Thoracic aorta (tissue), 2 donors: ENCODE data around the gene PRM3. TPM values are rescaled to one million over a fixed set of nuclear protein-coding genes. Genes with fewer than 3 reads are reported as not detected.

Experiments
- ATAC-seq: fragments of 150-250 bp; one replicate; pipeline ENCODE4 v1.8.0; 2017; ENCODE audit warnings: low read depth; ENCODE audit not compliant: insufficient number of reproducible peaks, low FRiP score
- DNase-seq: peaks from one replicate; pipeline ENCODE4 v3.0.0-alpha.2; 2020; ENCODE audit warnings: low spot score
- H3K27ac ChIP-seq, 2 donors: fragments of 200-600 bp; sonication (generic); 1 replicate in 1 of 2; 2 replicates in 1 of 2; pipeline ENCODE4 v1.5.1; 2016; ENCODE audit warnings: mild to moderate bottlenecking in 2 of 2, moderate library complexity in 2 of 2
- H3K27me3 ChIP-seq: fragments of 200-600 bp; sonication (generic); replicated peaks from 2 replicates; pipeline ENCODE4 v1.6.0; 2016; ENCODE audit warnings: mild to moderate bottlenecking; ENCODE audit not compliant: insufficient read depth
- H3K36me3 ChIP-seq: fragments of 200-600 bp; sonication (generic); one replicate; pipeline ENCODE4 v1.5.1; 2016
- H3K4me1 ChIP-seq, 2 donors: fragments of 200-600 bp; sonication (generic); 1 replicate in 1 of 2; 2 replicates in 1 of 2; pipeline versions ENCODE4 v1.5.1 to v1.6.0; 2016; ENCODE audit warnings: low read depth in 2 of 2, mild to moderate bottlenecking in 1 of 2; ENCODE audit not compliant: control insufficient read depth in 1 of 2
- H3K4me3 ChIP-seq: fragments of 200-600 bp; sonication (generic); 2 replicates; pipeline ENCODE4 v1.5.1; 2016; ENCODE audit warnings: mild to moderate bottlenecking
- H3K9me3 ChIP-seq: fragments of 200-600 bp; sonication (generic); 2 replicates; pipeline ENCODE4 v1.5.1; 2016
- total RNA-seq, 2 donors: library from RNA; depleted of rRNA; stranded (reverse); fragments of >200 nt; gene quantifications; one replicate each; pipeline versions ENCODE4 v1.1.0 to v1.2.3, GENCODE V29; 2016
- TF ChIP-seq, protein P1 (sequence below): fragments of 200-600 bp; sonication (generic); IDR thresholded peaks from one replicate; pipeline ENCODE4 v1.5.1; 2019; ENCODE audit warnings: antibody characterized with exemption

Gene PRM3
- total RNA-seq, 2 donors from 2014 or later = not detected

DNA sequence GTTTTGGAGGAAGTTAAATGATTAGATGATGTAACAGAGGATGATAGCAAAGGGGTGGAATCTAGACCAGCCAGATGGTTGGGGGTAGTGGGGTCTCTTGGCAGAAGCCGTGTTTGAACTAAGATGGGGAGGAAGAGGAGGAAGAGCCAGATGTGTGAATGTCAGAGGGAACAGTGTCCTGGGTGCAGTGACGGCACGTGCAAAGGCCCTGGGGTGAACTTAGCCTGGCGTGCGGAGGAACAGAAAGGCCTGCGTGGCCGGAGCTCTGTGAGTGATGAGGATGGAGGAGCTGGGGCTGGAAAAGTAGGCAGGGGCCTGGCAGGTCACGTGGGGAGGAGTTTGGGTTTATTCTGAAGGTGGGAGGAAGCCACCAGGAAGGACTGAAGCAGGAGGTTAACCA, 45.4 kb upstream of the PRM3 start:
- Histone ChIP-seq H3K9me3 (no peaks in the 10 kb centered on the region), H3K4me1 (no peaks in the 10 kb centered on the region), H3K27ac (no peak overlapping the region), H3K27me3 (no peaks in the 10 kb centered on the region), H3K4me3 (no peak overlapping the region), H3K36me3 (no peaks in the 10 kb centered on the region)
- TF ChIP-seq, protein P1, sequence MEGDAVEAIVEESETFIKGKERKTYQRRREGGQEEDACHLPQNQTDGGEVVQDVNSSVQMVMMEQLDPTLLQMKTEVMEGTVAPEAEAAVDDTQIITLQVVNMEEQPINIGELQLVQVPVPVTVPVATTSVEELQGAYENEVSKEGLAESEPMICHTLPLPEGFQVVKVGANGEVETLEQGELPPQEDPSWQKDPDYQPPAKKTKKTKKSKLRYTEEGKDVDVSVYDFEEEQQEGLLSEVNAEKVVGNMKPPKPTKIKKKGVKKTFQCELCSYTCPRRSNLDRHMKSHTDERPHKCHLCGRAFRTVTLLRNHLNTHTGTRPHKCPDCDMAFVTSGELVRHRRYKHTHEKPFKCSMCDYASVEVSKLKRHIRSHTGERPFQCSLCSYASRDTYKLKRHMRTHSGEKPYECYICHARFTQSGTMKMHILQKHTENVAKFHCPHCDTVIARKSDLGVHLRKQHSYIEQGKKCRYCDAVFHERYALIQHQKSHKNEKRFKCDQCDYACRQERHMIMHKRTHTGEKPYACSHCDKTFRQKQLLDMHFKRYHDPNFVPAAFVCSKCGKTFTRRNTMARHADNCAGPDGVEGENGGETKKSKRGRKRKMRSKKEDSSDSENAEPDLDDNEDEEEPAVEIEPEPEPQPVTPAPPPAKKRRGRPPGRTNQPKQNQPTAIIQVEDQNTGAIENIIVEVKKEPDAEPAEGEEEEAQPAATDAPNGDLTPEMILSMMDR = no peak
- DNase-seq = no peak
- no peak for ATAC-seq

DNA sequence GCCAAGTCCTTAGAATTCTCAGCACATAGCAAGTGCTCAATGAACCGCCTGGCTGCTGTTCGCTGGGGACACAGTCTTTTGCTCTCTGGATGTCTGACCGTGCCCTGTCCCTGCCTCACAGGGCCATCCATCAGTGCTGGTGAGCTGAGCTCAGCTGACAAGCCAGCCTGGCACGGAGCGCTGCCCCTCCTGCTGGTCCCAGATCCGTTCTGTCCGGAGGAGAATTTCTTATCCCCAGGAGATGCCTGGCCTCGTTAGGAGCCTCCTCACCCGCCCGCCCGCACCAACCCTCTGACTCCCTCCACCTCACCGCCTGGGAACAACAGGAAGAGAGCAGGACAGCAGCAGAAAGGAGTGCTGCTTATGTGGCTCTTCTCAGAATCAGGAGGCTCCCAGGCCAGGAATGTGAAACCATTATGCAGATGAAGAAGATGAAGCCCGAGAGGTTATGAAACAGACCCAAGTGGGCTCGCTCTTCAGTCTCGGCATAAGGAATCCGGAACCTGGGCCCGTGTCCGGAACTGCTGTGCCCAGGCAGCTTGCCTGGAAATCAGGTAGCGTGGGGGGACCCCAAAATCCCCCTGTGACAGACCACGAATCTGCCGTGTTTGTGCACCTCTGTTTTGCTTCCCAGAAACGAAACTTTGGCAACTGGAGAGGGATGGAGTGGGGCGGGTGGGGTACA, 43.0 kb upstream of the PRM3 start:
- Histone ChIP-seq H3K4me1 (peaks cover 0 to 13% of the 10 kb centered on the region in 2 donors), H3K36me3 (no peaks in the 10 kb centered on the region), H3K9me3 (no peaks in the 10 kb centered on the region), H3K27me3 (no peaks in the 10 kb centered on the region), H3K4me3 (no peak overlapping the region), H3K27ac (no peak overlapping the region)
- no peak for ATAC-seq
- no peak for DNase-seq
- TF ChIP-seq, protein P1 = no peak

DNA sequence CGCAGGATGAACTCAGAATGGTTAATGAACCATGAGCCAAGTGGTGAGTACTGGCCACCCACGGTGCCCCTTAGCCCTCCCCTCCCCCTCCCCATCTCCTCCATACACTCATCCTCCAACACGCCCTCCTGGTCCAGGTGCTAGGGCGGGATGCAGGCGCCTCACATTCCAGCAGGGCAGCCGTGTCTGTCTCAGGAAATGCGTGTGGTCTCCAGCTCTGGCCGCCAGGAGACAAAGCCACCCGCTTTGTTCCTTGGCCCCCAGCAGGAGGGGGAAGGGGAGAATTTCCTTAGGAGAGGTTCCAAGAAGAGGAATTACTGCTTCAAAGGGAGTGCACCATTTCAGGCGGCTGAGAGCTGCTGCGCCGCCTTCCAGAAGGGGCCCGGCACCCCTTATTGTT, 42.1 kb upstream of the PRM3 start:
- H3K4me1 ChIP-seq = peaks cover 0 to 13% of the 10 kb centered on the region in 2 donors
- no peak overlapping the region for H3K4me3 ChIP-seq
- H3K27me3 ChIP-seq = no peaks in the 10 kb centered on the region
- DNase-seq (no peak), ATAC-seq (no peak)
- no peak overlapping the region for H3K27ac ChIP-seq
- no peaks in the 10 kb centered on the region for H3K9me3 ChIP-seq
- no peaks in the 10 kb centered on the region for H3K36me3 ChIP-seq
- TF ChIP-seq, protein P1 = no peak

DNA sequence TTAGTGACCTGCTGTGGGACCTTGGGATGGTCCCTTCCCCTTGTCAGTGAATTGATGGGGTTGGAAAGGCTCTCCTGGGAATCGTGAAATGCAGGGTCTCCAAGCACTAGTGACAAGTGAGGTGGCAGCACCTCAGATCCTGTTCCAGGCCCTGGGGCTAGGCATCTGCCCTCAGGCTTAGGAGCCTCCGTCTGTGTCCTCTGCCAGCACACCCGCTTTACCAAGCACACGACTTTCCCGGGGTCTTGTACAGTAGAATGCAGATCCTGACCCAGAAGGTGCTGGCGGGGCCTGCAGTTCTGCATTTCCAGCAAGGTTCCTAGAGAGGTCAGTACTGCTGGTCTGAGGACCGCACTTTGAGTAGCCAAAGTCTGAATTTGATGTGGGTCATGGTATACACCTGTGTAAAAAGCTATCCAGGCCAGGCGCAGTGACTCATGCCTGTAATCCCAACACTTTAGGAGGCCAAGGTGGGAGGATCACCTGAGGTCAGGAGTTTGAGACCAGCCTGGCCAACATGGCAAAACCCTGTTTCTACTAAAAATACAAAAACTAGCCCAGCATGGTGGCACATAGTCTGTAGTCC, 41.0 kb upstream of the PRM3 start:
- no peaks in the 10 kb centered on the region for H3K9me3 ChIP-seq
- TF ChIP-seq, protein P1 = no peak
- peaks cover 0 to 13% of the 10 kb centered on the region in 2 donors for H3K4me1 ChIP-seq
- no peak overlapping the region for H3K27ac ChIP-seq
- no peaks in the 10 kb centered on the region for H3K27me3 ChIP-seq
- H3K4me3 ChIP-seq = no peak overlapping the region
- no peaks in the 10 kb centered on the region for H3K36me3 ChIP-seq
- DNase-seq (no peak), ATAC-seq (no peak)

DNA sequence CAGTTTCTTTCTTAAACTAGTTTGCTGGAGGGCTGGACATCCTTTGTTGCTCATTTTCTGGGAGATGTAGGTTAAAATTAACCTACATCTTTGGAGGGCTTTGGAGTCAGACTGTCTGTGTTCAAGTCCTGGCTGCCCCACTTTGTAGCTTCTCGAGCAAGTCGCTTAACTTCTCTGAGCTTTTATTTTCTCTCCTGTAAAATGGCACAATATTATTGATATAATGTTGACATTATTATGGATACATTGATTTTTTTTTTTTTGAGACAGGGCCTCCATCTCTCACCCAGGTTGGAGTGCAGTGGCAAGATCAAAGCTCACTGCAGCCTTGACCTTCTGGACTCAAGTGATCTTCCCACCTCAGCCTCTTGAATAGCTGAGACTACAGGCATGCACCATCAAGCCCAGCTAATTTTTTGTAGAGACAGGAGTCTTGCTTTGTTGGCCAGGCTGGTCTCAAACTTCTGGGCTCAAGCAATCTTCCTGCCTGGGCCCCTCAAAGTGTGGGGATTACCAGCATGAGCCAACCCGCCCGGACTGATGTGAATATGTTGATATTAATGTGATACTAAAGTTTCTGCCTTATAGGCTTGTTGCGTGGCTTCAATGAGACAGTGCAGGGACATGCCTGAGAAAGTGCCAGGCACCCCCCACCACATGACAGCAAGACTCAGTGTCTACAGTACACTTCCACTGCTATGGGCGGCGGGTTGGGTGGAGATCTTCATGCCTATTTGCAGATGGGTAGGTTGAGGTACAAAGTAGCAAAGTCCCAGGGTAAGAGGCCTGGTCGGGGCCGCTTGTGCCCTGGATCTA, 40.3 kb upstream of the PRM3 start:
- DNase-seq (no peak), ATAC-seq (no peak)
- Histone ChIP-seq H3K4me1 (peaks cover 0 to 13% of the 10 kb centered on the region in 2 donors), H3K36me3 (no peaks in the 10 kb centered on the region), H3K27ac (no peak overlapping the region), H3K4me3 (no peak overlapping the region), H3K27me3 (no peaks in the 10 kb centered on the region), H3K9me3 (no peaks in the 10 kb centered on the region)
- TF ChIP-seq, protein P1 = no peak
